DND-41 (cell line): ENCODE data around the gene ZNF606.

Source experiments
- ATAC-seq: fragments of 200-7000 bp; cut with Tn5 transposase; 3 replicates; pipeline ENCODE4 v1.9.1; 2021; ENCODE audit warnings: low read depth; ENCODE audit not compliant: insufficient read depth
- DNase-seq: peaks from one replicate; pipeline ENCODE4 v3.0.0-alpha.2; 2020
- H2AFZ ChIP-seq: 2 replicates; pipeline ENCODE4 v1.6.0; 2012; ENCODE audit warnings: low read depth, low read length
- H3K27ac ChIP-seq: 2 replicates; pipeline ENCODE4 v1.5.1; 2012; ENCODE audit warnings: low read length, inconsistent platforms
- H3K27me3 ChIP-seq: fragments of 200-600 bp; sonication (generic); 2 replicates; pipeline ENCODE4 v1.6.0; 2012; ENCODE audit warnings: low read length, mild to moderate bottlenecking, inconsistent platforms; ENCODE audit not compliant: insufficient read depth, poor library complexity
- H3K36me3 ChIP-seq: 2 replicates; pipeline ENCODE4 v1.5.1; 2012; ENCODE audit warnings: low read length, inconsistent platforms; ENCODE audit not compliant: insufficient read depth
- H3K4me1 ChIP-seq: 2 replicates; pipeline ENCODE4 v1.5.1; 2012; ENCODE audit warnings: mild to moderate bottlenecking, low read length; ENCODE audit not compliant: insufficient read depth
- H3K4me2 ChIP-seq: 2 replicates; pipeline ENCODE4 v1.6.0; 2012; ENCODE audit warnings: mild to moderate bottlenecking, moderate library complexity, low read length, inconsistent platforms; ENCODE audit not compliant: insufficient read depth
- H3K4me3 ChIP-seq, 2 experiments: fragments of 200-600 bp in 1 of 2; shearing (Covaris generic) in 1 of 2; 2 replicates each; pipeline ENCODE4 v1.5.1; 2012 to 2016; ENCODE audit warnings: inconsistent platforms in 2 of 2, low read length in 2 of 2, mild to moderate bottlenecking in 2 of 2, low read depth in 1 of 2, moderate library complexity in 1 of 2
- H3K79me2 ChIP-seq: 2 replicates; pipeline ENCODE4 v1.6.0; 2012; ENCODE audit warnings: low read length, inconsistent platforms; ENCODE audit not compliant: insufficient read depth
- H3K9ac ChIP-seq: 2 replicates; pipeline ENCODE4 v1.6.0; 2012; ENCODE audit warnings: low read depth, mild to moderate bottlenecking, inconsistent platforms, low read length, moderate library complexity
- H3K9me3 ChIP-seq: 2 replicates; pipeline ENCODE4 v1.5.1; 2012; ENCODE audit warnings: low read length, moderate library complexity, mild to moderate bottlenecking, inconsistent platforms; ENCODE audit not compliant: insufficient read depth, severe bottlenecking
- H4K20me1 ChIP-seq: 2 replicates; pipeline ENCODE4 v1.6.0; 2012; ENCODE audit warnings: low read length; ENCODE audit not compliant: insufficient read depth
- EZH2 ChIP-seq: IDR thresholded peaks from 3 replicates; pipeline ENCODE4 v1.6.1; 2012; ENCODE audit warnings: borderline replicate concordance, low read depth, mild to moderate bottlenecking, moderate library complexity, low read length, inconsistent platforms; ENCODE audit not compliant: severe bottlenecking
- TF ChIP-seq, protein P1 (sequence below): IDR thresholded peaks from 2 replicates; pipeline ENCODE4 v1.5.1; 2012; ENCODE audit warnings: borderline replicate concordance, low read length, moderate library complexity, mild to moderate bottlenecking; ENCODE audit not compliant: poor library complexity, severe bottlenecking; ENCODE audit errors: extremely low read depth

ZNF606 gene

GRCh38 chr19:58002384-58003173 lies at the start of gene ZNF606:
Gene ZNF606, minus strand, starts transcription at chr19:58002820. Its CDS starts 1,501 bp downstream, at chr19:58001319.
- peak within 1 kb of the TSS; percentile 90 for H3K27ac ChIP-seq
- no peaks in the 10 kb centered on the region for H3K27me3 ChIP-seq
- DNase-seq, result peak; percentile 88
- peaks cover 85% of the 10 kb centered on the region for H3K36me3 ChIP-seq
- H3K79me2 ChIP-seq, result peaks cover 48% of the 10 kb centered on the region
- H4K20me1 ChIP-seq, result no peaks in the 10 kb centered on the region
- TF ChIP-seq EZH2, result no peak
- TF ChIP-seq, protein P1, sequence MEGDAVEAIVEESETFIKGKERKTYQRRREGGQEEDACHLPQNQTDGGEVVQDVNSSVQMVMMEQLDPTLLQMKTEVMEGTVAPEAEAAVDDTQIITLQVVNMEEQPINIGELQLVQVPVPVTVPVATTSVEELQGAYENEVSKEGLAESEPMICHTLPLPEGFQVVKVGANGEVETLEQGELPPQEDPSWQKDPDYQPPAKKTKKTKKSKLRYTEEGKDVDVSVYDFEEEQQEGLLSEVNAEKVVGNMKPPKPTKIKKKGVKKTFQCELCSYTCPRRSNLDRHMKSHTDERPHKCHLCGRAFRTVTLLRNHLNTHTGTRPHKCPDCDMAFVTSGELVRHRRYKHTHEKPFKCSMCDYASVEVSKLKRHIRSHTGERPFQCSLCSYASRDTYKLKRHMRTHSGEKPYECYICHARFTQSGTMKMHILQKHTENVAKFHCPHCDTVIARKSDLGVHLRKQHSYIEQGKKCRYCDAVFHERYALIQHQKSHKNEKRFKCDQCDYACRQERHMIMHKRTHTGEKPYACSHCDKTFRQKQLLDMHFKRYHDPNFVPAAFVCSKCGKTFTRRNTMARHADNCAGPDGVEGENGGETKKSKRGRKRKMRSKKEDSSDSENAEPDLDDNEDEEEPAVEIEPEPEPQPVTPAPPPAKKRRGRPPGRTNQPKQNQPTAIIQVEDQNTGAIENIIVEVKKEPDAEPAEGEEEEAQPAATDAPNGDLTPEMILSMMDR, result no peak
- peak within 1 kb of the TSS; percentile 91 for H3K4me2 ChIP-seq
- H2AFZ ChIP-seq, result peak within 1 kb of the TSS; percentile 98
- H3K9me3 ChIP-seq, result peaks cover 54% of the 10 kb centered on the region
- peak within 1 kb of the TSS; percentile 76 to 95 for H3K4me3 ChIP-seq
- peak within 1 kb of the TSS; percentile 90 for H3K9ac ChIP-seq
- peak; percentile 96 for ATAC-seq
- H3K4me1 ChIP-seq, result peaks cover 51% of the 10 kb centered on the region

DNA sequence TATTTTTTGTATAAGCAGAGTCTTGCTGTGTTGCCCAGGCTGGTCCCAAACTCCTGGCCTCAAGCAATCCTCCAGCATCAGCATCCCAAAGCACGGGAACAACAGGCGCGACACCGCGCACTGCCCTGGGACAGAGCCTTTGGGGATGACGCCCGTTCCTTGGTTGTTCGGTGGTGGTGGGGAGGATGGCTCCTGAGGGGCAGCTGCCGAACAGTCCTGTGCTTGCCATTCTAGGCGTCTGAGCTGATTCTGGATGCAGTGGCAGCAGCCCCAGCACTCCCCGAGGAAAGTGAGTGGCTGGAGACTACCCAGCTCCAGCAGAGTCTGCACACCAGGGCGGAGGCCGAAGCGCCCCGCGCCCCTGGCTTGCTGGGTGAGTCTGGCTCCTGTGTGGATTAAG lies 49.6 kb upstream of the ZNF606 start:
- Histone ChIP-seq H3K4me2 (no peak overlapping the region), H2AFZ (no peak overlapping the region), H3K9me3 (peaks cover 7% of the 10 kb centered on the region), H3K4me1 (no peaks in the 10 kb centered on the region), H4K20me1 (no peaks in the 10 kb centered on the region), H3K79me2 (no peaks in the 10 kb centered on the region), H3K4me3 (no peak overlapping the region), H3K27ac (no peak overlapping the region), H3K9ac (no peak overlapping the region), H3K27me3 (no peaks in the 10 kb centered on the region), H3K36me3 (no peaks in the 10 kb centered on the region)
- TF ChIP-seq, protein P1, result no peak
- no peak for TF ChIP-seq EZH2
- DNase-seq, result no peak
- no peak for ATAC-seq

GRCh38 chr19:58047672-58048071 lies 45.1 kb upstream of the ZNF606 start:
- Histone ChIP-seq H3K79me2 (no peaks in the 10 kb centered on the region), H3K4me1 (no peaks in the 10 kb centered on the region), H3K27ac (no peak overlapping the region), H3K9ac (no peak overlapping the region), H3K4me2 (no peak overlapping the region), H4K20me1 (no peaks in the 10 kb centered on the region), H3K36me3 (no peaks in the 10 kb centered on the region), H2AFZ (no peak overlapping the region), H3K9me3 (peaks cover 18% of the 10 kb centered on the region), H3K27me3 (no peaks in the 10 kb centered on the region), H3K4me3 (no peak overlapping the region)
- no peak for ATAC-seq
- TF ChIP-seq, protein P1, result no peak
- TF ChIP-seq EZH2, result no peak
- no peak for DNase-seq
